ENCODE measurements around the gene NBPF14.
"Not testable (repeated sequence)": the region's sequence is repeated elsewhere in the genome, so short reads cannot be mapped to it uniquely, and the experiment has no call there.

DNA sequence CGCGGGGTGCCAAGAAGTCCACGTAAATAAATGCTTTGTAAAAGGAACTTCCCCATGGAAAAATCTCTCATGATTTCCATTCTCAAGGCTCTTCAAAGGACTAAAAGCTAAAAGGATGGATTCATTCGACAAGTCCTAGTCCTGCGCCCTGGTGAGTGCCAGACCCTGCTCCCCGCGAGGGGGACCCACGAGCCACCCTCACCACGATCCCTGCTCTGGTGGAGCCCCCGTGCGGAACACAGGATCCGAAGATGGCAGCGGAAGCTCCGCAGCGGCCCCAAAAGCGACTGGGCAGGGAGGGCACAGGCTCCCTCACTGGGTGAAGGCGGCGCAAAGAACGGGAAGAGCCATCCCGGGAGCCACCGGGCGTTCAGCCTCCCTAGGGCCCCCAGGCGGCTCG, 67.2 kb downstream of the NBPF14 start:
- TF ChIP-seq CTCF (IDR thresholded peaks at IDR 0.05) = peak in 2 of 12 donors; percentile 18 to 19
- TF ChIP-seq POLR2A (IDR thresholded peaks at IDR 0.05) = not testable (repeated sequence)

Data from heart left ventricle (tissue), 13 donors.